Subcutaneous adipose tissue (tissue), 4 donors: ENCODE results near the gene SPATS1. TPM values are rescaled to one million over a fixed set of nuclear protein-coding genes. Genes with fewer than 3 reads are reported as not detected.

Experiments used
- total RNA-seq, 4 donors: library from RNA; depleted of rRNA; stranded (reverse); fragments of >200 nt; gene quantifications; one replicate each; pipeline ENCODE4 v1.1.0, GENCODE V29; 2016
- TF ChIP-seq, protein P1 (sequence below): fragments of 450-650 bp; IDR thresholded peaks from one replicate; pipeline ENCODE4 v1.5.1; 2016; ENCODE audit warnings: low read depth, mild to moderate bottlenecking, control low read depth, antibody characterized with exemption, moderate library complexity

The SPATS1 gene
- total RNA-seq, 4 donors from 2014 or later: not detected

DNA sequence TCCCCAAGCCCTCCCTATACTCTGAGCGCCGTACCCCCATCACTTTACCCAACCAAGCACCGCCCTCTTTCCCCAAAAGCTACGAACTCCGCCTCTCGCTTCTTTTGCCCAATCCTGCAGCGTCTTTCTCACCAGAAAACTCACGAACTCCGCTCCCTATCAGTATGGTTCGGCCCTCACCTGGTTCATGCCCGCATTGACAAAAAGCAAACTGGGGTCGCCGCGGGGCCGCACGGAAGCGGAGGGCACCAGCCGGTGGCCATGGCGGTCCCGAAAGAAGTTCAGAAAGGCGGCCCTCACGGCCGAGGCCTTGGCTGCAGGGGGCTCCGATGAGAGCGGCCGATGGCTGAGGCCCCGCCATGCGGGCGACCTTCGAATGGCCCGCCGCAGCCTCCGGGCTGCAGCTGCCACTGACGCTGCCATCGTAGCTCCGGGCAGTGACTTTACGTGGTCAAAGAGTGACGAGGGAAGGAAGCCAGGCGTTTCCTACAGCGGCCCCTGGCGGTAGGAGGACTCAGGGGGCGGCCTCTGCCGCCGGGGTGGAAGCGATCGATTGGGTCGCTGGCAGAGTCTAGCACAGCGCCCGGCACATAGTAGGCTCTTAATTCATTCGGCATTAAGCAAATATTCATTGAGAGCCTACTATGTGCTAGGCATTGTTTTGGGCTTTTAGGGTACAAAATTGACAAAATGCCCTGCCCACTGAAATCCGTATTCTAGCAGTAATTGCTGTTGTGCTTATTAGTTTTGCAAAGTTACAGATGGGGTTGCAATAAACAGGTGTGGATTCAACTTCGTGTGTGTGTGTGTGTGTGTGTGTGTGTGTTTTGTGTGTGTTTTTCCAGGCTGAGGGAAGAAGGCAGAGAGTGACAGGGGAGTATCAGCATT lies 29.3 kb upstream of the SPATS1 start, which contains the start of gene AARS2:
Gene AARS2 (minus strand): TSS at position 447 of the 888 bp plus-strand sequence. CDS start 24 bp downstream, at position 423.
- TF ChIP-seq, protein P1, sequence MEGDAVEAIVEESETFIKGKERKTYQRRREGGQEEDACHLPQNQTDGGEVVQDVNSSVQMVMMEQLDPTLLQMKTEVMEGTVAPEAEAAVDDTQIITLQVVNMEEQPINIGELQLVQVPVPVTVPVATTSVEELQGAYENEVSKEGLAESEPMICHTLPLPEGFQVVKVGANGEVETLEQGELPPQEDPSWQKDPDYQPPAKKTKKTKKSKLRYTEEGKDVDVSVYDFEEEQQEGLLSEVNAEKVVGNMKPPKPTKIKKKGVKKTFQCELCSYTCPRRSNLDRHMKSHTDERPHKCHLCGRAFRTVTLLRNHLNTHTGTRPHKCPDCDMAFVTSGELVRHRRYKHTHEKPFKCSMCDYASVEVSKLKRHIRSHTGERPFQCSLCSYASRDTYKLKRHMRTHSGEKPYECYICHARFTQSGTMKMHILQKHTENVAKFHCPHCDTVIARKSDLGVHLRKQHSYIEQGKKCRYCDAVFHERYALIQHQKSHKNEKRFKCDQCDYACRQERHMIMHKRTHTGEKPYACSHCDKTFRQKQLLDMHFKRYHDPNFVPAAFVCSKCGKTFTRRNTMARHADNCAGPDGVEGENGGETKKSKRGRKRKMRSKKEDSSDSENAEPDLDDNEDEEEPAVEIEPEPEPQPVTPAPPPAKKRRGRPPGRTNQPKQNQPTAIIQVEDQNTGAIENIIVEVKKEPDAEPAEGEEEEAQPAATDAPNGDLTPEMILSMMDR: no peak

DNA sequence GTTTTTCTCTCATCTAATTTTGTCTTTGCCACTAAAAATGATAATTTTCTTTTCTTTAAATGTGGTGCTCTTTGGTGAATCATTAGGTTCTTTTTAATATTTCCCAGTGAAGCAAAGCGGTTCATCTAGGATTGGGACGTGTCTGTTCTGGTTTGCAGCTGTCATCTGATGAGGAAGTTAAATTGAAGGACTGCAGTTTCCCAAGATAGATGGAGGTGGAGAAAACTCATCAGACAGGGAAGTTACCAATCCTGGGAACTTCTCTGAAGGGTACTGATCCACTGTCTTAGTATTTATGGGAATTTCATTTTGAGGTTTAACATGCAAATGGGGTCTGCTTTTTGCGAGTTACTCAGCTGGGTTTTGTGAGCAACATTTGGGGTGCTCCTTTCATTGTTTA lies 26.9 kb upstream of the SPATS1 start:
- TF ChIP-seq, protein P1: no peak

DNA sequence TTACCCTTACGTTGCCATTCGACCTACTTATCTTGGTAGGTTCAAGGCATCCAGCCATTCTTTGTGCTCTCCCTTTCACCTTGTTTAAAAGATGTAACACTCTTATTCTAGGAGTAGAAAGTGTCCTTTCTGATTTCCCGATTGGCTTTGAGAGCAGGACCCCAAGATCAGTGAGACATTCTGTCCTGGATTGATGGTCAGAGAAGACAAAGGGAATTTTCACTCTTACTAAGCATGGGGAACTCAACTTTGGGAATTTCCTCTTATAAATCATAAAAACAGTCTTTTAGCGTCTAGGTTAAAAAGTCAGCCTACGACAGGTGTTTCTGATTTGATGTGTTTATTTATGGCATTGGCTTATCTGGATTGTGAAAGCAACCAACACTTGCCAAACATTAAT lies 26.5 kb upstream of the SPATS1 start:
- TF ChIP-seq, protein P1: no peak

DNA sequence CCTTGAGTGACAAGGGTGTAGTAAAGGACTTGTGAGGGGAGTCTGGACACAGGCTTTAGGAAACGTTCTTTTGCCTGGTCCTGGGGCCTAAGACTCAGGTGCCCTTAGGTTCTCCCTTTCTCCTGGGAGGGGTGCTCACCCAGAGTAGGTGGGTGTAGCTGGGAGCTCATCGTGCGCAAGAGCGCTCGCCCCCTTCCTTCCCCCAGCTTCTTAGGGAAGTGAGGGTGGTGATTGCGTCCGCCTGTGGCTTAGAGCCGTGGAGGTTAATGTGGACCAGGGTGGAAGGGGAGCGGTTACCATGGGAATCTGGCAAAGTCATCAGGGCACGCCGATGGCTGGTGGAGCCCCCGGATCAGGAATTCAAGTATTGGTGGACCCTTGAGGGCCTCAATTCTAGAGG lies 26.0 kb upstream of the SPATS1 start:
- TF ChIP-seq, protein P1: no peak

DNA sequence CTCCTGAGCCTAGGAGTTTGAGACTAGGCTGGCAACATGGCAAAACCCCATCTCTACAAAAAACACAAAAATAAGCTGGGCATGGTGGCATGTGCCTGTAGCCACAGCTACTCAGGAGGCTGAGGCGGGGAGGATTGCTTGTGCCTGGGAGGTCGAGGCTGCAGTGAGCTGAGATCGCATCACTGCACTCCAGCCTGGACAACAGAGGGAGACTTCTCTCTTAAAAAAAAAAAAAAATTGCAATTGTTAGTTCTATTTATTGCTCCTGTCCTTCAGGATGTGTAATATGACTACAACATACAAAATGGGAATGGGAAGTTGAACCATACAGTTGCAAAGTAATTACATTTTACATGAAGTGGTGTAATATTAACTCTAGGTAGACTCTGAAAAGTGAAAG lies 21.2 kb upstream of the SPATS1 start:
- TF ChIP-seq, protein P1: no peak

DNA sequence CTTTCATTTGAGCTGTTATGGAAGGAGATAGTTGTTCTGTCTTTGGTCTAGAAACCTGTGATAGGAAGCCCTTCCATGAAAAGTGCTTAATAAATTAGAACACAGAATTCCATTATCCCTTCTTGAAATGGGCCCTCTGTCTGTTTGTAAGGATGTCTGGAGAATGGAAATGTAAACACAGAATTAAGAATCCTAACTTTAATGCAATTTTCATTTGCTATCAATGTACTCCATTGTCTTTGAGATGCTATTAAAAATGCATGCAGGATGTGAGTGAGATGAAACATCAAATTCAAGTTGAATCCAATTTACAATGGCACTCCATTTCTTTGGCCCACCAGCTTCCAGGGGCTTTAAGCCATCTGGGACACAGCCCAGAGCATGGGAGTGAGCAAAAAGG lies 15.4 kb upstream of the SPATS1 start:
- TF ChIP-seq, protein P1: no peak

DNA sequence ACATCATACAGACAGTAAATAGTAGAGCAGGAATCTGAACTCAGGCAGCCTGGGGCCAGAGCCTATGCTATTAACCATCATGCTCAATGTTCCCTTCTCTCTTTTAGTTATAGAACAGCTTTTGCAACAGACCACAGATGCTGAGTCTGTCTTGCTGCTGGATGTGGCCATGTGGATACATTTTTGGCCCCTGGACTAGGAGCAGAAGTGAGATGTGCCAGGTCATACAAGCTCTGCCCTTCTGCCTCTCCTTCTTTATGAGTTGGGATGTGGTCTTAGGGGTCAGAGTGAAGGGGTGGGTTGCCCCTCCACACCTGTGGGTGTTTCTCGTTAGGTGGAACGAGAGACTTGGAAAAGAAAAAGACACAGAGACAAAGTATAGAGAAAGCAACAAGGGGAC lies 14.7 kb upstream of the SPATS1 start:
- TF ChIP-seq, protein P1: no peak
